Measurements from ENCODE around the gene CHCHD4.
A peak's percentile ranks its signal among the peaks of the same experiment; 100 is the strongest.

The CHCHD4 gene

GRCh38 chr3:14156201-14156600 is 31.5 kb upstream of the CHCHD4 start:
- H3K27ac ChIP-seq (ENCODE audit: insufficient read depth in 1 of 2, low read depth in 1 of 2, low read length in 2 of 2, poor library complexity in 1 of 2, severe bottlenecking in 2 of 2), result no peak overlapping the region
- DNase-seq, result no peak
- peaks cover 23 to 87% (median 64%) of the 10 kb centered on the region in 4 experiments for H3K36me3 ChIP-seq (ENCODE audit: control insufficient read depth in 4 of 4, insufficient read depth in 4 of 4, low read length in 3 of 4)
- no peak overlapping the region for H3K4me3 ChIP-seq (ENCODE audit: control insufficient read depth in 1 of 7, extremely low read depth in 1 of 7, insufficient read depth in 4 of 7, low read depth in 2 of 7, low read length in 6 of 7)
- 100% methylated on average over 5 of the region's 7 CpGs for WGBS (ENCODE audit: insufficient coverage)
- ChIA-PET POLR2A (interaction anchor here (1.7 kb wide), 1 partner anchor 22 kb away, joined by 7 read pairs; the partner anchor contains the start of genes LSM3 and XPC), CTCF (interaction anchor here (1.7 kb wide), 1 partner anchor 47 kb away, joined by 6 read pairs; no protein-coding TSS in a partner anchor)
- H3K4me1 ChIP-seq (ENCODE audit: control extremely low read depth in 1 of 4, control insufficient read depth in 4 of 4, insufficient read depth in 4 of 4, low read length in 3 of 4), result peaks cover 0 to 2% (median 0%) of the 10 kb centered on the region in 4 experiments
- peaks cover 0 to 7% (median 0%) of the 10 kb centered on the region in 5 experiments for H3K9me3 ChIP-seq (ENCODE audit: control extremely low read depth in 1 of 5, control insufficient read depth in 4 of 5, insufficient read depth in 2 of 5, low read depth in 1 of 5, low read length in 4 of 5)
- no peaks in the 10 kb centered on the region for H3K27me3 ChIP-seq (replicated peaks in 2 of 5; ENCODE audit: control insufficient read depth in 4 of 5, insufficient read depth in 5 of 5, low read length in 4 of 5)

- Histone ChIP-seq H3K27me3 (replicated peaks in 2 of 5; ENCODE audit: control insufficient read depth in 4 of 5, insufficient read depth in 5 of 5, low read length in 4 of 5) (no peaks in the 10 kb centered on the region), H3K4me3 (ENCODE audit: control insufficient read depth in 1 of 7, extremely low read depth in 1 of 7, insufficient read depth in 4 of 7, low read depth in 2 of 7, low read length in 6 of 7) (no peak overlapping the region), H3K36me3 (ENCODE audit: control insufficient read depth in 4 of 4, insufficient read depth in 4 of 4, low read length in 3 of 4) (peaks cover 18 to 84% (median 56%) of the 10 kb centered on the region in 4 experiments), H3K27ac (ENCODE audit: insufficient read depth in 1 of 2, low read depth in 1 of 2, low read length in 2 of 2, poor library complexity in 1 of 2, severe bottlenecking in 2 of 2) (no peak overlapping the region), H3K9me3 (ENCODE audit: control extremely low read depth in 1 of 5, control insufficient read depth in 4 of 5, insufficient read depth in 2 of 5, low read depth in 1 of 5, low read length in 4 of 5) (no peaks in the 10 kb centered on the region), H3K4me1 (ENCODE audit: control extremely low read depth in 1 of 4, control insufficient read depth in 4 of 4, insufficient read depth in 4 of 4, low read length in 3 of 4) (peaks cover 0 to 2% (median 0%) of the 10 kb centered on the region in 4 experiments)
- peak in 2 of 3 donors; percentile 35 to 45 for DNase-seq
- ChIA-PET CTCF (interaction anchor here (0.8 to 1.9 kb wide), 4 partner anchors 10 to 259 kb away, joined by 3 to 14 read pairs (median 4); no protein-coding TSS in a partner anchor), POLR2A (no interaction called here)
- 82% methylated on average over 7 of the region's 7 CpGs for WGBS (ENCODE audit: insufficient coverage)
Observed at GRCh38 chr3:14154895-14155440, 30.3 kb upstream of the CHCHD4 start.

GRCh38 chr3:14154276-14154675 is 29.6 kb upstream of the CHCHD4 start:
- WGBS (ENCODE audit: insufficient coverage), result 97% methylated on average over 5 of the region's 5 CpGs

GRCh38 chr3:14153663-14154062 is 29.0 kb upstream of the CHCHD4 start:
- Histone ChIP-seq H3K27ac (ENCODE audit: insufficient read depth in 1 of 2, low read depth in 1 of 2, low read length in 2 of 2, poor library complexity in 1 of 2, severe bottlenecking in 2 of 2) (no peak overlapping the region), H3K4me1 (ENCODE audit: control extremely low read depth in 1 of 4, control insufficient read depth in 4 of 4, insufficient read depth in 4 of 4, low read length in 3 of 4) (peaks cover 0 to 2% (median 0%) of the 10 kb centered on the region in 4 experiments), H3K27me3 (replicated peaks in 2 of 5; ENCODE audit: control insufficient read depth in 4 of 5, insufficient read depth in 5 of 5, low read length in 4 of 5) (no peaks in the 10 kb centered on the region), H3K4me3 (ENCODE audit: control insufficient read depth in 1 of 7, extremely low read depth in 1 of 7, insufficient read depth in 4 of 7, low read depth in 2 of 7, low read length in 6 of 7) (no peak overlapping the region), H3K9me3 (ENCODE audit: control extremely low read depth in 1 of 5, control insufficient read depth in 4 of 5, insufficient read depth in 2 of 5, low read depth in 1 of 5, low read length in 4 of 5) (no peaks in the 10 kb centered on the region), H3K36me3 (ENCODE audit: control insufficient read depth in 4 of 4, insufficient read depth in 4 of 4, low read length in 3 of 4) (peaks cover 17 to 74% (median 46%) of the 10 kb centered on the region in 4 experiments)
- 97% methylated on average over 6 of the region's 6 CpGs for WGBS (ENCODE audit: insufficient coverage)
- ChIA-PET CTCF (interaction anchor here (1.0 to 2.0 kb wide), 7 partner anchors 9 to 78 kb away, joined by 3 to 14 read pairs (median 3); no protein-coding TSS in a partner anchor), POLR2A (no interaction called here)
- DNase-seq, result no peak

More at GRCh38 chr3:14154276-14154675, 29.6 kb upstream of the CHCHD4 start:
- CTCF ChIA-PET, result interaction anchor here (1.0 to 2.0 kb wide), 7 partner anchors 9 to 258 kb away, joined by 3 to 14 read pairs (median 3); no protein-coding TSS in a partner anchor
- DNase-seq, result no peak
- peaks cover 0 to 2% (median 0%) of the 10 kb centered on the region in 4 experiments for H3K4me1 ChIP-seq (ENCODE audit: control extremely low read depth in 1 of 4, control insufficient read depth in 4 of 4, insufficient read depth in 4 of 4, low read length in 3 of 4)
- H3K27ac ChIP-seq (ENCODE audit: insufficient read depth in 1 of 2, low read depth in 1 of 2, low read length in 2 of 2, poor library complexity in 1 of 2, severe bottlenecking in 2 of 2), result no peak overlapping the region
- no peaks in the 10 kb centered on the region for H3K27me3 ChIP-seq (replicated peaks in 2 of 5; ENCODE audit: control insufficient read depth in 4 of 5, insufficient read depth in 5 of 5, low read length in 4 of 5)
- no peak overlapping the region for H3K4me3 ChIP-seq (ENCODE audit: control insufficient read depth in 1 of 7, extremely low read depth in 1 of 7, insufficient read depth in 4 of 7, low read depth in 2 of 7, low read length in 6 of 7)
- H3K36me3 ChIP-seq (ENCODE audit: control insufficient read depth in 4 of 4, insufficient read depth in 4 of 4, low read length in 3 of 4), result peaks cover 19 to 80% (median 49%) of the 10 kb centered on the region in 4 experiments
- no peaks in the 10 kb centered on the region for H3K9me3 ChIP-seq (ENCODE audit: control extremely low read depth in 1 of 5, control insufficient read depth in 4 of 5, insufficient read depth in 2 of 5, low read depth in 1 of 5, low read length in 4 of 5)
- POLR2A ChIA-PET, result no interaction called here

GRCh38 chr3:14152963-14153355 is 28.3 kb upstream of the CHCHD4 start:
- H3K27me3 ChIP-seq (replicated peaks in 2 of 5; ENCODE audit: control insufficient read depth in 4 of 5, insufficient read depth in 5 of 5, low read length in 4 of 5), result no peaks in the 10 kb centered on the region
- no peak for DNase-seq
- H3K9me3 ChIP-seq (ENCODE audit: control extremely low read depth in 1 of 5, control insufficient read depth in 4 of 5, insufficient read depth in 2 of 5, low read depth in 1 of 5, low read length in 4 of 5), result no peaks in the 10 kb centered on the region
- peaks cover 17 to 73% (median 46%) of the 10 kb centered on the region in 4 experiments for H3K36me3 ChIP-seq (ENCODE audit: control insufficient read depth in 4 of 4, insufficient read depth in 4 of 4, low read length in 3 of 4)
- ChIA-PET POLR2A (no interaction called here), CTCF (interaction anchor here (0.8 to 2.2 kb wide), 13 partner anchors 8 to 78 kb away, joined by 3 to 14 read pairs (median 4); partner anchors contain the start of genes CHCHD4 and TMEM43)
- H3K4me1 ChIP-seq (ENCODE audit: control extremely low read depth in 1 of 4, control insufficient read depth in 4 of 4, insufficient read depth in 4 of 4, low read length in 3 of 4), result peaks cover 0 to 2% (median 0%) of the 10 kb centered on the region in 4 experiments
- WGBS (ENCODE audit: insufficient coverage), result 100% methylated on average over 4 of the region's 4 CpGs
- H3K4me3 ChIP-seq (ENCODE audit: control insufficient read depth in 1 of 7, extremely low read depth in 1 of 7, insufficient read depth in 4 of 7, low read depth in 2 of 7, low read length in 6 of 7), result no peak overlapping the region
- H3K27ac ChIP-seq (ENCODE audit: insufficient read depth in 1 of 2, low read depth in 1 of 2, low read length in 2 of 2, poor library complexity in 1 of 2, severe bottlenecking in 2 of 2), result no peak overlapping the region

- CTCF ChIA-PET, result interaction anchor here (0.8 to 2.2 kb wide), 14 partner anchors 8 to 79 kb away, joined by 3 to 8 read pairs (median 4); partner anchors contain the start of genes CHCHD4 and TMEM43
- 89% methylated on average over 4 of the region's 11 CpGs for WGBS (ENCODE audit: insufficient coverage)
- Histone ChIP-seq H3K27me3 (replicated peaks in 2 of 5; ENCODE audit: control insufficient read depth in 4 of 5, insufficient read depth in 5 of 5, low read length in 4 of 5) (no peaks in the 10 kb centered on the region), H3K36me3 (ENCODE audit: control insufficient read depth in 4 of 4, insufficient read depth in 4 of 4, low read length in 3 of 4) (peaks cover 17 to 73% (median 45%) of the 10 kb centered on the region in 4 experiments), H3K27ac (ENCODE audit: insufficient read depth in 1 of 2, low read depth in 1 of 2, low read length in 2 of 2, poor library complexity in 1 of 2, severe bottlenecking in 2 of 2) (no peak overlapping the region), H3K4me1 (ENCODE audit: control extremely low read depth in 1 of 4, control insufficient read depth in 4 of 4, insufficient read depth in 4 of 4, low read length in 3 of 4) (peaks cover 0 to 2% (median 0%) of the 10 kb centered on the region in 4 experiments), H3K9me3 (ENCODE audit: control extremely low read depth in 1 of 5, control insufficient read depth in 4 of 5, insufficient read depth in 2 of 5, low read depth in 1 of 5, low read length in 4 of 5) (no peaks in the 10 kb centered on the region), H3K4me3 (ENCODE audit: control insufficient read depth in 1 of 7, extremely low read depth in 1 of 7, insufficient read depth in 4 of 7, low read depth in 2 of 7, low read length in 6 of 7) (no peak overlapping the region)
- DNase-seq, result peak in 2 of 3 donors; percentile 35 to 47
- POLR2A ChIA-PET, result no interaction called here
Observed at GRCh38 chr3:14152233-14152962, 27.7 kb upstream of the CHCHD4 start.
